ENCODE measurements around the gene RNF11. TPM values are rescaled to one million over a fixed set of nuclear protein-coding genes. Genes with fewer than 3 reads are reported as not detected.
A peak's percentile ranks its signal among the peaks of the same experiment; 100 is the strongest.

RNF11 gene
- total and polyA plus RNA-seq, 2 of the 8 experiments (the other 6 are each of a cell fraction or from before 2014, with no cell fraction given) = 49.6 to 54.2 TPM

DNA sequence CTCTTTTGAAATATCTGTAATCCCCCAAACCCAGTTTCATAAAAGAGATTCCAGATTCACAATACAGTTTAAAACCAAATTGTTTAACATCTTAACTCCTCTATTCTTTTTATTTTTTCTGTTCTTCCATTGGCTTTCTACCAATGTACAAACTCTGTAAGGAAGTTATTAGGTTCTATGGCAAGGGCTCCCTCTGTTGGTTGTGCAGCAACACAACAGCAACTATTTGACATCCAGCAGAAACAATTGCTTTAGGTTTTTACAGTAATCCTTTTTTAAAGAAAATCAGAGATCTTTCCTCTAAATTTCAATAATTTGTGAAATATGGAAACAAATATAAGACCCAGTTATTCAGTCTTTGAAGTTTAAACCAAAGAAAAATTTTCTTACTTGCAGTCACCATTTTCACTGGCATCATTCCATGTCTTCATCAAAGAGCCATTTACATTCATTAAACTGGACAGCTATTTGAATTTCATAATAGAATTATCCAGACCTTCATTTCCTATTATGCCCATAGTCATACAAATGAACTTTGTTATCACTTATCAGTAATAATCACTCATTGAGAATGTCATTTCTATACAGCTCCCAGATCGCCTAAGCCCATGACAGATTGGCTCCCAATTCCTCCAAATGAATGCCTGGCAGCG lies 46.5 kb upstream of the RNF11 start:
- Histone ChIP-seq H3K79me2 (ENCODE audit: control insufficient read depth in 1 of 2, insufficient read depth in 2 of 2, low read length in 2 of 2) (no peaks in the 10 kb centered on the region), H2BK120ac (replicated peaks; ENCODE audit: low read depth, low read length) (no peak overlapping the region), H4K91ac (replicated peaks; ENCODE audit: insufficient read length, low read length) (no peak overlapping the region), H3K23ac (ENCODE audit: insufficient read length) (no peak overlapping the region), H3K9ac (replicated peaks in 1 of 4; ENCODE audit: extremely low read depth in 1 of 4, low read depth in 3 of 4, low read length in 3 of 4) (no peak overlapping the region), H4K8ac (ENCODE audit: extremely low read depth, insufficient read depth, low read length) (no peak overlapping the region), H3K27me3 (replicated peaks in 1 of 4; ENCODE audit: control insufficient read depth in 3 of 4, extremely low read depth in 1 of 4, insufficient read depth in 3 of 4, low read length in 3 of 4) (no peaks in the 10 kb centered on the region), H3K27ac (ENCODE audit: low read depth, low read length) (no peak overlapping the region), H3K79me1 (ENCODE audit: low read depth, low read length) (no peaks in the 10 kb centered on the region), H2BK20ac (ENCODE audit: low read length) (no peak overlapping the region), H4K20me1 (replicated peaks in 1 of 2; ENCODE audit: control insufficient read depth in 1 of 2, insufficient read depth in 2 of 2, low read length in 2 of 2) (no peaks in the 10 kb centered on the region), H2AFZ (ENCODE audit: low read length) (no peak overlapping the region), H4K5ac (ENCODE audit: insufficient read length, low read depth, low read length) (no peak overlapping the region), H3K18ac (ENCODE audit: extremely low read depth, low read length) (no peak overlapping the region), H2BK12ac (ENCODE audit: low read depth, low read length) (no peak overlapping the region), H3K36me3 (ENCODE audit: control insufficient read depth in 2 of 4, insufficient read depth in 4 of 4, low read length in 3 of 4) (no peaks in the 10 kb centered on the region), H3K4me1 (replicated peaks in 1 of 4; ENCODE audit: control insufficient read depth in 3 of 4, insufficient read depth in 4 of 4, low read length in 3 of 4) (no peaks in the 10 kb centered on the region), H3K4ac (replicated peaks; ENCODE audit: insufficient read length, low read depth, low read length) (no peak overlapping the region), H3K9me3 (ENCODE audit: insufficient read depth in 2 of 2, low read depth in 1 of 2, low read length in 1 of 2) (no peaks in the 10 kb centered on the region), H3K14ac (ENCODE audit: insufficient read length) (no peak overlapping the region), H3K4me3 (ENCODE audit: extremely low read depth in 1 of 4, insufficient read depth in 2 of 4, low read depth in 3 of 4, low read length in 4 of 4) (no peak overlapping the region), H3K4me2 (ENCODE audit: insufficient read depth in 1 of 2, low read depth in 2 of 2, low read length in 2 of 2) (no peak overlapping the region), H2AK5ac (ENCODE audit: low read depth, low read length) (no peak overlapping the region), H3K23me2 (ENCODE audit: low read depth, low read length) (no peaks in the 10 kb centered on the region; the same call in 1 of the 2 replicates), H2BK15ac (ENCODE audit: low read length) (no peak overlapping the region), H3K56ac (replicated peaks; ENCODE audit: insufficient read length, low read depth, low read length) (no peak overlapping the region), H2BK5ac (ENCODE audit: low read depth, low read length) (no peak overlapping the region)
- CTCF ChIA-PET (ENCODE audit: partially characterized antibody) = interaction anchor here (0.6 to 7.5 kb wide), 41 partner anchors 8 to 477 kb away, joined by 3 to 83 read pairs (median 6); partner anchors contain the start of genes CDKN2C and FAF1
- TF ChIP-seq, protein P1, sequence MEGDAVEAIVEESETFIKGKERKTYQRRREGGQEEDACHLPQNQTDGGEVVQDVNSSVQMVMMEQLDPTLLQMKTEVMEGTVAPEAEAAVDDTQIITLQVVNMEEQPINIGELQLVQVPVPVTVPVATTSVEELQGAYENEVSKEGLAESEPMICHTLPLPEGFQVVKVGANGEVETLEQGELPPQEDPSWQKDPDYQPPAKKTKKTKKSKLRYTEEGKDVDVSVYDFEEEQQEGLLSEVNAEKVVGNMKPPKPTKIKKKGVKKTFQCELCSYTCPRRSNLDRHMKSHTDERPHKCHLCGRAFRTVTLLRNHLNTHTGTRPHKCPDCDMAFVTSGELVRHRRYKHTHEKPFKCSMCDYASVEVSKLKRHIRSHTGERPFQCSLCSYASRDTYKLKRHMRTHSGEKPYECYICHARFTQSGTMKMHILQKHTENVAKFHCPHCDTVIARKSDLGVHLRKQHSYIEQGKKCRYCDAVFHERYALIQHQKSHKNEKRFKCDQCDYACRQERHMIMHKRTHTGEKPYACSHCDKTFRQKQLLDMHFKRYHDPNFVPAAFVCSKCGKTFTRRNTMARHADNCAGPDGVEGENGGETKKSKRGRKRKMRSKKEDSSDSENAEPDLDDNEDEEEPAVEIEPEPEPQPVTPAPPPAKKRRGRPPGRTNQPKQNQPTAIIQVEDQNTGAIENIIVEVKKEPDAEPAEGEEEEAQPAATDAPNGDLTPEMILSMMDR (IDR thresholded peaks at IDR 0.05; ENCODE audit: control extremely low read depth in 1 of 3, insufficient read depth in 1 of 3, low read depth in 1 of 3, low read length in 3 of 3) = peak in 2 of 3 experiments; percentile 67 to 76; a peak in 3 of 4 replicates
- TF ChIP-seq RAD21 (IDR thresholded peaks at IDR 0.05 in 1 of 2, conservative IDR thresholded peaks at IDR 0.05 in 1 of 2; ENCODE audit: low read depth in 2 of 2, low read length in 2 of 2) (peak; percentile 86), RXRA (IDR thresholded peaks at IDR 0.05; ENCODE audit: insufficient read depth, low read depth, low read length) (no peak)
- WGBS, 2 experiments (ENCODE audit: extremely low coverage in 1 of 2, insufficient coverage in 1 of 2, insufficient read length in 1 of 2, insufficient replicate concordance in 2 of 2, low coverage in 1 of 2, low lambda C conversion rate in 2 of 2, missing lambda C conversion rate in 1 of 2) = 84% methylated on average over 2 of the region's 2 CpGs; no CpG with 5 or more reads in 1 of the 2 experiments
- POLR2A ChIA-PET (ENCODE audit: partially characterized antibody) = interaction anchor here (1.0 kb wide), 1 partner anchor 230 kb away, joined by 3 read pairs; the partner anchor contains the start of gene FAF1
- FAIRE-seq = peak; percentile 84
- DNase-seq (ENCODE audit: low read depth in 1 of 2, low spot score in 2 of 2) = no peak
